Tibial nerve (tissue), 4 donors: Measurements from ENCODE around the gene GGTA1.

Source experiments
- CTCF ChIP-seq, 5 experiments: fragments of 200-600 bp in 3 of 5; fragments of 450-650 bp in 2 of 5; sonication (generic) in 3 of 5; IDR thresholded peaks; one replicate each; pipeline ENCODE4 v1.5.1; 2016 to 2019; ENCODE audit warnings: antibody characterized with exemption in 5 of 5, mild to moderate bottlenecking in 3 of 5, moderate library complexity in 2 of 5
- EP300 ChIP-seq, 2 donors: sonication (generic); formaldehyde crosslinking; IDR thresholded peaks; one replicate each; pipeline ENCODE4 v1.6.1; 2017; ENCODE audit warnings: antibody characterized with exemption in 2 of 2, mild to moderate bottlenecking in 1 of 2
- POLR2A ChIP-seq, 2 donors: fragments of 450-650 bp; IDR thresholded peaks; one replicate each; pipeline ENCODE4 v1.6.1; 2017; ENCODE audit warnings: antibody characterized with exemption in 2 of 2, mild to moderate bottlenecking in 2 of 2, moderate library complexity in 2 of 2

- no peak for TF ChIP-seq CTCF (IDR thresholded peaks at IDR 0.05)
- TF ChIP-seq POLR2A (IDR thresholded peaks at IDR 0.05) = no peak
- TF ChIP-seq EP300 (IDR thresholded peaks at IDR 0.05) = no peak
Observed at GRCh38 chr9:121548666-121549065, 49.0 kb upstream of the GGTA1 start.
